K562 (cell line): ENCODE data around the gene SYNE1. TPM values are rescaled to one million over a fixed set of nuclear protein-coding genes. Genes with fewer than 3 reads are reported as not detected.

ENCODE experiments used
- ATAC-seq: fragments of 200-7000 bp; cut with Tn5 transposase; 3 replicates; pipeline ENCODE4 v1.9.1; 2020; ENCODE audit warnings: moderate library complexity
- BruUV-seq: library from RNA; stranded (reverse); fragments of 400-500 nt; replicated peaks from 2 replicates; lab custom pipeline; 2021; lab: Mats Ljungman, UMichigan
- CTCF ChIA-PET: fragments of 300-600 bp; formaldehyde crosslinking; extraction: SDS; loops from one replicate; lab custom pipeline; 2021; ENCODE audit warnings: low intra/inter-chr PET ratio; lab: Yijun Ruan, JAX
- POLR2A ChIA-PET: fragments of 300-600, 350-650 bp; sonication (Branson Sonifier 250); formaldehyde crosslinking; extraction: SDS; loops from one replicate; lab custom pipeline; 2021; ENCODE audit warnings: antibody characterized with exemption, inconsistent platforms; lab: Yijun Ruan, JAX
- DNase-seq, 4 experiments: peaks; one replicate each; pipeline versions ENCODE4 v3.0.0 to v3.0.0-alpha.2; 2011 to 2018; ENCODE audit warnings: low spot score in 3 of 4, mixed read lengths in 3 of 4; ENCODE audit errors: extremely low read depth in 1 of 4
- FAIRE-seq: peaks from 2 replicates; lab custom pipeline; 2011; peaks lifted over from hg19 to GRCh38; lab: Jason Lieb, UNC
- H2AFZ ChIP-seq: 2 replicates; pipeline ENCODE4 v1.6.0; 2011; ENCODE audit warnings: low read depth, low read length, control low read depth, inconsistent platforms
- H3K27ac ChIP-seq: fragments of 200-600 bp; 3 replicates; pipeline ENCODE4 v1.8.0; 2011; ENCODE audit warnings: low read depth, mild to moderate bottlenecking, control low read depth, inconsistent platforms, low read length, moderate library complexity, mixed read lengths; ENCODE audit errors: extremely low read depth
- H3K27me3 ChIP-seq, 2 experiments: fragments of 300-600 bp in 1 of 2; 2 replicates in 1 of 2; 3 replicates in 1 of 2; pipeline versions ENCODE4 v1.6.0 to v1.8.0; 2011; ENCODE audit warnings: inconsistent platforms in 2 of 2, low read length in 2 of 2, mild to moderate bottlenecking in 1 of 2, mixed read lengths in 1 of 2, moderate library complexity in 1 of 2; ENCODE audit not compliant: control insufficient read depth in 2 of 2, insufficient read depth in 2 of 2
- H3K36me3 ChIP-seq: fragments of 300-600 bp; 3 replicates; pipeline ENCODE4 v1.8.0; 2011; ENCODE audit warnings: mild to moderate bottlenecking, low read length, inconsistent platforms; ENCODE audit not compliant: control insufficient read depth, insufficient read depth
- H3K4me1 ChIP-seq, 2 experiments: fragments of 200-600 bp in 1 of 2; replicated peaks in 1 of 2; 2 replicates in 1 of 2; 3 replicates in 1 of 2; pipeline versions ENCODE4 v1.5.1 to v1.8.0; 2011; ENCODE audit warnings: inconsistent platforms in 2 of 2, low read length in 2 of 2, mild to moderate bottlenecking in 1 of 2, mixed read lengths in 1 of 2, moderate library complexity in 1 of 2; ENCODE audit not compliant: control insufficient read depth in 2 of 2, insufficient read depth in 2 of 2
- H3K4me2 ChIP-seq: 2 replicates; pipeline ENCODE4 v1.6.1; 2011; ENCODE audit warnings: low read length, control low read depth, inconsistent platforms, mixed read lengths; ENCODE audit not compliant: insufficient read depth
- H3K4me3 ChIP-seq: fragments of 200-600 bp; sonication (generic), shearing (Covaris generic); 2 replicates; pipeline ENCODE4 v1.5.1; 2016; ENCODE audit warnings: control low read depth, inconsistent platforms
- H3K79me2 ChIP-seq: fragments of 200-600 bp; 3 replicates; pipeline ENCODE4 v1.8.0; 2011; ENCODE audit warnings: low read length, inconsistent platforms; ENCODE audit not compliant: control insufficient read depth, insufficient read depth
- H3K9ac ChIP-seq, 2 experiments: 2 replicates each; pipeline versions ENCODE4 v1.6.0 to v1.6.1; 2011; ENCODE audit warnings: low read depth in 2 of 2, low read length in 2 of 2, control low read depth in 1 of 2, inconsistent platforms in 1 of 2, mild to moderate bottlenecking in 1 of 2, mixed read lengths in 1 of 2; ENCODE audit not compliant: insufficient read depth in 1 of 2
- H3K9me1 ChIP-seq: one replicate; pipeline ENCODE4 v1.6.0; 2011; ENCODE audit warnings: inconsistent platforms, mild to moderate bottlenecking, low read length, moderate library complexity; ENCODE audit not compliant: control insufficient read depth, insufficient read depth
- H3K9me3 ChIP-seq: replicated peaks from 2 replicates; pipeline ENCODE4 v1.5.1; 2011; ENCODE audit warnings: low read depth, low read length, inconsistent platforms; ENCODE audit not compliant: control insufficient read depth, insufficient read depth
- H4K20me1 ChIP-seq: replicated peaks from 2 replicates; pipeline ENCODE4 v1.6.1; 2011; ENCODE audit warnings: low read length, inconsistent platforms, mixed read lengths; ENCODE audit not compliant: control insufficient read depth, insufficient read depth
- ASH1L ChIP-seq: fragments of 450-650 bp; IDR thresholded peaks from 2 replicates; pipeline ENCODE4 v1.6.1; 2018; ENCODE audit warnings: borderline replicate concordance, mild to moderate bottlenecking, low read depth; ENCODE audit not compliant: partially characterized antibody
- CCAR2 ChIP-seq: fragments of 200-400 bp; formaldehyde crosslinking; IDR thresholded peaks from 2 replicates; pipeline ENCODE4 v1.6.1; 2017; ENCODE audit warnings: mild to moderate bottlenecking, low read depth, low read length
- CREM ChIP-seq: IDR thresholded peaks from 2 replicates; pipeline ENCODE4 v1.6.1; 2014; ENCODE audit warnings: antibody characterized with exemption, low read depth
- EP300 ChIP-seq: IDR thresholded peaks from 2 replicates; pipeline ENCODE4 v1.6.1; 2012; ENCODE audit warnings: low read length, improper control_type of control experiment
- ETS2 ChIP-seq: IDR thresholded peaks from 2 replicates; pipeline ENCODE4 v1.6.1; 2016; ENCODE audit warnings: borderline replicate concordance, missing genetic modification characterization, mild to moderate bottlenecking, moderate library complexity, missing compliant biosample characterization; ENCODE audit not compliant: poor library complexity, severe bottlenecking
- EZH2 ChIP-seq: IDR thresholded peaks from 2 replicates; pipeline ENCODE4 v1.6.1; 2012; ENCODE audit warnings: low read depth, mild to moderate bottlenecking, inconsistent platforms, low read length, borderline replicate concordance
- HNRNPLL ChIP-seq: fragments of 200-400 bp; formaldehyde crosslinking; IDR thresholded peaks from 2 replicates; pipeline ENCODE4 v1.6.1; 2017; ENCODE audit warnings: low read length, low read depth, mild to moderate bottlenecking; ENCODE audit not compliant: poor library complexity, severe bottlenecking
- NFE2L1 ChIP-seq: fragments of 450-650 bp; IDR thresholded peaks from 2 replicates; pipeline ENCODE4 v1.6.1; 2016; ENCODE audit warnings: missing genetic modification characterization, low read depth, mild to moderate bottlenecking, missing compliant biosample characterization, moderate library complexity, borderline replicate concordance
- POLR2AphosphoS2 ChIP-seq: IDR thresholded peaks from 2 replicates; pipeline ENCODE4 v1.6.1; 2012; ENCODE audit warnings: low read length, improper control_type of control experiment
- SMARCC2 ChIP-seq: fragments of 450-650 bp; IDR thresholded peaks from 2 replicates; pipeline ENCODE4 v1.6.1; 2017; ENCODE audit warnings: antibody characterized with exemption, moderate library complexity, mild to moderate bottlenecking, low read depth
- STAT5A ChIP-seq: IDR thresholded peaks from 2 replicates; pipeline ENCODE4 v1.6.1; 2012; ENCODE audit warnings: low read length, inconsistent platforms, borderline replicate concordance
- U2AF2 ChIP-seq: fragments of 200-400 bp; formaldehyde crosslinking; optimal IDR thresholded peaks from 2 replicates; pipeline ENCODE3; 2017; ENCODE audit warnings: low read depth, mild to moderate bottlenecking, low read length
- XRCC5 ChIP-seq: fragments of 200-400 bp; formaldehyde crosslinking; IDR thresholded peaks from 2 replicates; pipeline ENCODE4 v1.6.1; 2017; ENCODE audit warnings: low read depth, mild to moderate bottlenecking, low read length
- ZKSCAN1 ChIP-seq: fragments of 150-350 bp; IDR thresholded peaks from 2 replicates; pipeline ENCODE4 v1.6.1; 2016; ENCODE audit warnings: low read depth, low read length
- ZNF140 ChIP-seq: fragments of 250-450 bp; sonication (Bioruptor Pico); IDR thresholded peaks from 2 replicates; pipeline ENCODE4 v1.8.0; 2021; ENCODE audit warnings: moderate library complexity, mild to moderate bottlenecking, inconsistent platforms
- WGBS: fragments of 100-300 bp; shearing (Covaris generic); methylation state at CpG from one replicate; pipeline ENCODE4 v1.1.6; 2016; ENCODE audit warnings: low coverage, mixed read lengths; ENCODE audit not compliant: insufficient coverage; ENCODE audit errors: missing lambda C conversion rate; 5-methylcytosine and 5-hydroxymethylcytosine counted together
- in situ Hi-C: fragments of 300-500 bp; cut with MboI; formaldehyde crosslinking; loops from 4 replicates; pipeline ENCODE4 v1.15.0; 2018; ENCODE audit warnings: inconsistent platforms, mixed read lengths
- intact Hi-C: fragments of 100-400 bp; cut with micrococcal nuclease; formaldehyde crosslinking; loops from 2 replicates; pipeline ENCODE4 v1.14.2; 2022
- polyA plus RNA-seq, 8 experiments: library from polyadenylated mRNA; depleted of rRNA in 4 of 8; stranded (reverse) in 5 of 8; unstranded in 3 of 8; fragments of >200 nt; fragmentation: Nextera tagmentation in 2 of 8; fragmentation: Illumina TruSeq in 1 of 8; extraction: Ambion mirVana in 2 of 8; extraction: Trizol in 1 of 8; gene quantifications; 2 replicates each; pipeline versions ENCODE4 v1.2.1 to v1.2.3, GENCODE V29; 2011 to 2014; ENCODE audit warnings: inconsistent platforms in 1 of 8, missing spikeins in 1 of 8
- total RNA-seq, 7 experiments: library from RNA; depleted of rRNA in 6 of 7; stranded (reverse); fragments of >200 nt in 6 of 7; fragmentation: Illumina TruSeq in 2 of 7; extraction: Trizol in 2 of 7; gene quantifications; 2 replicates each; pipeline versions ENCODE4 v1.2.1 to v1.2.3, GENCODE V29; 2011 to 2021; ENCODE audit warnings: low replicate concordance in 1 of 7
- TF ChIP-seq, protein P1 (sequence below): fragments of 450-650 bp; IDR thresholded peaks from 2 replicates; pipeline ENCODE4 v1.6.1; 2016; ENCODE audit warnings: low read depth, mild to moderate bottlenecking, moderate library complexity
- TF ChIP-seq, protein P2 (sequence below): sonication (generic); formaldehyde crosslinking; IDR thresholded peaks from 2 replicates; pipeline ENCODE4 v1.8.0; 2023; ENCODE audit warnings: missing genetic modification reagents, mild to moderate bottlenecking, borderline replicate concordance

SYNE1 gene
- total and polyA plus RNA-seq, 9 of the 15 experiments (the other 6 are each of a cell fraction or from before 2014, with no cell fraction given): under 0.01 to 0.42 (median 0.08) TPM; not detected in 1

DNA sequence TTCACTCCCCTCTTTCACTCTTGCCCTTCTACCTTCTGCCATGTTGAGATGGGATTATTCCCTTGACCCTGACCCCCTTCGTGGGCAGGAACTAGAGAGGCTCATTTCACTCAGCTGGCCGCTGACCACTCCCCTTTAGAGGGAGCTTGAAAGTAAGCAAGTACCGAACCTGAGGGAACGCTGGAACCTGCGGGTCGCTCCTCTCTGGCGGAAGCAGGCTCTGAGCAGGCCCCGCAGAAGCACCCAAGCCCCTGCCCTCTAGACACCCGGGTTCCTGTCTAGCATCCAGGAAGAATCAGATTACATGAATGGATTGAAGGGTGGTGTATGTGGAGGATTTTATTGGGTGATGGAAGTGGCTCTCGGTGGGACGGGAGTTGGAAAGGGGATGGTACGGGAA lies 48.7 kb upstream of the SYNE1 start:
- H2AFZ ChIP-seq: no peak overlapping the region
- no peak overlapping the region for H3K4me3 ChIP-seq
- no peak for TF ChIP-seq XRCC5
- TF ChIP-seq, protein P1, sequence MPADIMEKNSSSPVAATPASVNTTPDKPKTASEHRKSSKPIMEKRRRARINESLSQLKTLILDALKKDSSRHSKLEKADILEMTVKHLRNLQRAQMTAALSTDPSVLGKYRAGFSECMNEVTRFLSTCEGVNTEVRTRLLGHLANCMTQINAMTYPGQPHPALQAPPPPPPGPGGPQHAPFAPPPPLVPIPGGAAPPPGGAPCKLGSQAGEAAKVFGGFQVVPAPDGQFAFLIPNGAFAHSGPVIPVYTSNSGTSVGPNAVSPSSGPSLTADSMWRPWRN: no peak
- TF ChIP-seq NFE2L1 (tag): no peak
- TF ChIP-seq, protein P2, sequence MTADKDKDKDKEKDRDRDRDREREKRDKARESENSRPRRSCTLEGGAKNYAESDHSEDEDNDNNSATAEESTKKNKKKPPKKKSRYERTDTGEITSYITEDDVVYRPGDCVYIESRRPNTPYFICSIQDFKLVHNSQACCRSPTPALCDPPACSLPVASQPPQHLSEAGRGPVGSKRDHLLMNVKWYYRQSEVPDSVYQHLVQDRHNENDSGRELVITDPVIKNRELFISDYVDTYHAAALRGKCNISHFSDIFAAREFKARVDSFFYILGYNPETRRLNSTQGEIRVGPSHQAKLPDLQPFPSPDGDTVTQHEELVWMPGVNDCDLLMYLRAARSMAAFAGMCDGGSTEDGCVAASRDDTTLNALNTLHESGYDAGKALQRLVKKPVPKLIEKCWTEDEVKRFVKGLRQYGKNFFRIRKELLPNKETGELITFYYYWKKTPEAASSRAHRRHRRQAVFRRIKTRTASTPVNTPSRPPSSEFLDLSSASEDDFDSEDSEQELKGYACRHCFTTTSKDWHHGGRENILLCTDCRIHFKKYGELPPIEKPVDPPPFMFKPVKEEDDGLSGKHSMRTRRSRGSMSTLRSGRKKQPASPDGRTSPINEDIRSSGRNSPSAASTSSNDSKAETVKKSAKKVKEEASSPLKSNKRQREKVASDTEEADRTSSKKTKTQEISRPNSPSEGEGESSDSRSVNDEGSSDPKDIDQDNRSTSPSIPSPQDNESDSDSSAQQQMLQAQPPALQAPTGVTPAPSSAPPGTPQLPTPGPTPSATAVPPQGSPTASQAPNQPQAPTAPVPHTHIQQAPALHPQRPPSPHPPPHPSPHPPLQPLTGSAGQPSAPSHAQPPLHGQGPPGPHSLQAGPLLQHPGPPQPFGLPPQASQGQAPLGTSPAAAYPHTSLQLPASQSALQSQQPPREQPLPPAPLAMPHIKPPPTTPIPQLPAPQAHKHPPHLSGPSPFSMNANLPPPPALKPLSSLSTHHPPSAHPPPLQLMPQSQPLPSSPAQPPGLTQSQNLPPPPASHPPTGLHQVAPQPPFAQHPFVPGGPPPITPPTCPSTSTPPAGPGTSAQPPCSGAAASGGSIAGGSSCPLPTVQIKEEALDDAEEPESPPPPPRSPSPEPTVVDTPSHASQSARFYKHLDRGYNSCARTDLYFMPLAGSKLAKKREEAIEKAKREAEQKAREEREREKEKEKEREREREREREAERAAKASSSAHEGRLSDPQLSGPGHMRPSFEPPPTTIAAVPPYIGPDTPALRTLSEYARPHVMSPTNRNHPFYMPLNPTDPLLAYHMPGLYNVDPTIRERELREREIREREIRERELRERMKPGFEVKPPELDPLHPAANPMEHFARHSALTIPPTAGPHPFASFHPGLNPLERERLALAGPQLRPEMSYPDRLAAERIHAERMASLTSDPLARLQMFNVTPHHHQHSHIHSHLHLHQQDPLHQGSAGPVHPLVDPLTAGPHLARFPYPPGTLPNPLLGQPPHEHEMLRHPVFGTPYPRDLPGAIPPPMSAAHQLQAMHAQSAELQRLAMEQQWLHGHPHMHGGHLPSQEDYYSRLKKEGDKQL (CRISPR knock-in tag): no peak
- TF ChIP-seq ASH1L: no peak
- no peak for TF ChIP-seq STAT5A
- no peak for TF ChIP-seq SMARCC2
- TF ChIP-seq U2AF2: no peak
- TF ChIP-seq POLR2AphosphoS2: no peak
- TF ChIP-seq ZNF140 (CRISPR knock-in tag): no peak
- no peak for TF ChIP-seq HNRNPLL
- no peak for TF ChIP-seq ZKSCAN1
- TF ChIP-seq CCAR2: no peak
- no peak for TF ChIP-seq EP300
- TF ChIP-seq CREM: no peak
- no peak for TF ChIP-seq ETS2 (tag)
- no peak for TF ChIP-seq EZH2
- no peak overlapping the region for H3K9ac ChIP-seq
- CTCF ChIA-PET: no interaction called here
- no peak overlapping the region for H3K27ac ChIP-seq
- no peaks in the 10 kb centered on the region for H3K4me1 ChIP-seq
- H3K9me3 ChIP-seq: no peaks in the 10 kb centered on the region
- DNase-seq: no peak
- H3K4me2 ChIP-seq: no peak overlapping the region
- under 1% methylated on average over 12 of the region's 12 CpGs for WGBS
- in situ Hi-C loops (no loop called here), intact Hi-C loops (no loop called here)
- no peaks in the 10 kb centered on the region for H3K79me2 ChIP-seq
- H4K20me1 ChIP-seq: no peaks in the 10 kb centered on the region
- ATAC-seq: no peak
- no TSS peak for BruUV-seq
- no peaks in the 10 kb centered on the region for H3K9me1 ChIP-seq
- no peak for FAIRE-seq
- POLR2A ChIA-PET: no interaction called here
- H3K27me3 ChIP-seq: no peaks in the 10 kb centered on the region
- no peaks in the 10 kb centered on the region for H3K36me3 ChIP-seq
